ENCODE measurements around the gene PCDHB1.

DNA sequence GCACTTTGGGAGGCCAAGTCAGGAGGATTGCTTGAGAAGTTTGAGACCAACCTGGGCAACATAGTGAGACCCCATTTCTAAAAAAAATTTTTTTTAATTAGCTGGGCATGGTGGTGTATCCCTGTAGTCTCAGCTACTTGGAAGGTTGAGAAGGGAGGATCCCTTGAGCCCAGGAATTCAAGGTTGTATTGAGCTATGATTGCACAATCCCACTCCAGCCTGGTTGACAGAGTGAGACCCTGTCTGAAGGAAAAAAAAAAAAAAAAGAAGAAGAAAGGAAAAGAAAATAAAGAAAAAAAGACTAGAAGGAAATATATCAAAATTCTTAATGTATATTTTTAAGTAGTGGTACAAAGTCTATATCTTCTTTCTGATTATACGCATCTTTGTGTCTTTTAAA, 28.8 kb upstream of the PCDHB1 start:
- TF ChIP-seq CREB1 (IDR thresholded peaks at IDR 0.05; ENCODE audit: low read depth): no peak
- TF ChIP-seq YY1 (IDR thresholded peaks at IDR 0.05; ENCODE audit: low read depth): no peak
- TF ChIP-seq, protein P1, sequence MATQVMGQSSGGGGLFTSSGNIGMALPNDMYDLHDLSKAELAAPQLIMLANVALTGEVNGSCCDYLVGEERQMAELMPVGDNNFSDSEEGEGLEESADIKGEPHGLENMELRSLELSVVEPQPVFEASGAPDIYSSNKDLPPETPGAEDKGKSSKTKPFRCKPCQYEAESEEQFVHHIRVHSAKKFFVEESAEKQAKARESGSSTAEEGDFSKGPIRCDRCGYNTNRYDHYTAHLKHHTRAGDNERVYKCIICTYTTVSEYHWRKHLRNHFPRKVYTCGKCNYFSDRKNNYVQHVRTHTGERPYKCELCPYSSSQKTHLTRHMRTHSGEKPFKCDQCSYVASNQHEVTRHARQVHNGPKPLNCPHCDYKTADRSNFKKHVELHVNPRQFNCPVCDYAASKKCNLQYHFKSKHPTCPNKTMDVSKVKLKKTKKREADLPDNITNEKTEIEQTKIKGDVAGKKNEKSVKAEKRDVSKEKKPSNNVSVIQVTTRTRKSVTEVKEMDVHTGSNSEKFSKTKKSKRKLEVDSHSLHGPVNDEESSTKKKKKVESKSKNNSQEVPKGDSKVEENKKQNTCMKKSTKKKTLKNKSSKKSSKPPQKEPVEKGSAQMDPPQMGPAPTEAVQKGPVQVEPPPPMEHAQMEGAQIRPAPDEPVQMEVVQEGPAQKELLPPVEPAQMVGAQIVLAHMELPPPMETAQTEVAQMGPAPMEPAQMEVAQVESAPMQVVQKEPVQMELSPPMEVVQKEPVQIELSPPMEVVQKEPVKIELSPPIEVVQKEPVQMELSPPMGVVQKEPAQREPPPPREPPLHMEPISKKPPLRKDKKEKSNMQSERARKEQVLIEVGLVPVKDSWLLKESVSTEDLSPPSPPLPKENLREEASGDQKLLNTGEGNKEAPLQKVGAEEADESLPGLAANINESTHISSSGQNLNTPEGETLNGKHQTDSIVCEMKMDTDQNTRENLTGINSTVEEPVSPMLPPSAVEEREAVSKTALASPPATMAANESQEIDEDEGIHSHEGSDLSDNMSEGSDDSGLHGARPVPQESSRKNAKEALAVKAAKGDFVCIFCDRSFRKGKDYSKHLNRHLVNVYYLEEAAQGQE (IDR thresholded peaks at IDR 0.05; ENCODE audit: low read depth): no peak
- no peak for TF ChIP-seq EP300 (IDR thresholded peaks at IDR 0.05; ENCODE audit: borderline replicate concordance)
- TF ChIP-seq RAD21 (IDR thresholded peaks at IDR 0.05; ENCODE audit: low read depth): no peak

All from Ishikawa (cell line).